NB4 (cell line): ENCODE results near the gene RGS3.

ENCODE experiments used
- POLR2A ChIP-seq: IDR thresholded peaks from 2 replicates; pipeline ENCODE4 v1.6.1; 2011; ENCODE audit warnings: mild to moderate bottlenecking; ENCODE audit not compliant: insufficient read length; ENCODE audit errors: extremely low read depth
- TF ChIP-seq, protein P1 (sequence below): IDR thresholded peaks from 2 replicates; pipeline ENCODE4 v1.6.1; 2011; ENCODE audit warnings: low read depth, low read length

DNA sequence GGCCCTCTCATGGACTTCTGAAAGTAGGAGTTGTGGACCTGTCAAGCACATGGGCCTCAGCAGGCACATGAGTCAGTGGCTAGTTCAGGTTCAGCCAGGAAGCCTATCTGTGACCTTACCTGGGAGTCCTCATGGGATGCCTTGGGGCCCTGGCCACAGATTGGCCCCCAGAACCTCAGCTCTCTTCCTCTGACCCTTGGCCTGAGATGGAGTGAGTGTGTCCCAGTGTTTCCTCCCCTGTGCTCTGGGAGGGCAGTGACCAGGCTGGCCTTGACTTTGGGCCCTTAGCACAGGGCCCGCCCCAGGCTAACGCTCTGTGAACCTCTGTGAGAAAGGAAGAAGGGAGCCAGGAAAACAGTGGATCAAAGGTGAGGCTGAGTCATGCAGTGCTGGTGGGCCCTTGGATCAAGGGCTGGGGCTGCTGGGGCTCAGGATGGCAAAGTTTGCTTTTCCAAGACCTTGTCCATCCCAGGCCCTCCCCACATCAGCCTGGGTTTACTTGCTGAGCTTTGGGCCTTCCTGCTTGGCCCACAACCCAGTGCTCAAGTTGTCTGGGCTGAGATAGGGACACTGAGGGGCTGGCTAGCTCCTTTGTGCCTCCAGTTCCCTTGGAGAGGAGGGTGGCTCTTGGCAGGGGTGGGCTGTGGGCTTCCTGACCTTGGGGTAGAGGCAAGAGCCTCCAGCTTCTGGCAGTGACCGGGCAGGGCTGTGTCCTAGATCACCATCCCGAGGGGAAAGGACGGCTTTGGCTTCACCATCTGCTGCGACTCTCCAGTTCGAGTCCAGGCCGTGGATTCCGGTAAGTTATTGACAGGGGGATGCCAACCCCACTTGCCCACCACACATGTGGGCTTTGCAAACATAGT is 41.4 kb downstream of the RGS3 start:
- no peak for TF ChIP-seq POLR2A
- TF ChIP-seq, protein P1, sequence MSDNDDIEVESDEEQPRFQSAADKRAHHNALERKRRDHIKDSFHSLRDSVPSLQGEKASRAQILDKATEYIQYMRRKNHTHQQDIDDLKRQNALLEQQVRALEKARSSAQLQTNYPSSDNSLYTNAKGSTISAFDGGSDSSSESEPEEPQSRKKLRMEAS = no peak
